Smooth muscle cell of the brain vasculature (primary cell): ENCODE results near the gene C17orf67.
"Not testable (repeated sequence)": the region's sequence is repeated elsewhere in the genome, so short reads cannot be mapped to it uniquely, and the experiment has no call there.

Experiments
- DNase-seq: peaks from one replicate; pipeline ENCODE4 v3.0.0-alpha.2; 2012; ENCODE audit warnings: low read depth, low spot score

C17orf67 gene

DNA sequence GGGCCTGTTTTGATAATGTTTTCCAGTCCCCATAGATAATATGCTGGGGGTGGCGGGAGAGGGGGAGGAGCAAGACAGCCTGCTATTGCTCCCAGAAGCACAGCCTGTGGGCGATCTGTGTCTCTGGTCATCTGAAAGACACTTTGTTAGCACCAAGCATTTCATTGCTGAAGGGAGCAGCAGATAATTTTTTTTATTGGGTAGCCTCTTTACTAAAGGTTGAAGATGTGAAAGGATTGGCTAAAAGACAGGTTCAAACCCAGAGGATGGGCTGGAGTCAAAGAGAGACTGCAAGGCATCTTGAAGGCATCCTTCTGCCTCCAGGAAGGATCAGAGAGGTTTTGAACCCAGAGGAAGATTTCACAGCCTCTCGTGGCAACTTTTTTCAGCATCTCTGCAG lies 60.6 kb downstream of the C17orf67 start:
- no peak for DNase-seq

- no peak for DNase-seq
Measured at GRCh38 chr17:56772442-56772841, 61.3 kb downstream of the C17orf67 start.

GRCh38 chr17:56771975-56772374 lies 61.7 kb downstream of the C17orf67 start:
- DNase-seq, result no peak

DNA sequence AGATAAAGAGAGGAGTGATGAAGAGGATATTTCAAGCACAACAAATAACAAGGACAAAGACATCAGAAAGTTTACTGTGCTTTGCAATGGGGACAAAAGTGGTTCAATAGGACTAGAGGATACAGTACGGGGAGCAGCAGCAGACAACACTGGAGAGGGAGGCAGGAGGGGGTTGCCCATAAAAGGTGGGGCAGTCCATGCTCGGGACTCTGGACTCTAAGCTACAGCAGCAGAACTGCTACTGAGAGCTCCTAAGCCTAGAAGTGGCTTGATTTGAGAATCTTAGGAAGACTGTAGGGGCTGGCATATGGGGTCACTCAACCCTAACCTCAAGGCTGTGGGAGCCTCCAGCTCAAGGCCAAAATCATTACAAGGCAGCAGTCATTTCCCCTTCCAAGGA lies 62.2 kb downstream of the C17orf67 start:
- no peak for DNase-seq

DNA sequence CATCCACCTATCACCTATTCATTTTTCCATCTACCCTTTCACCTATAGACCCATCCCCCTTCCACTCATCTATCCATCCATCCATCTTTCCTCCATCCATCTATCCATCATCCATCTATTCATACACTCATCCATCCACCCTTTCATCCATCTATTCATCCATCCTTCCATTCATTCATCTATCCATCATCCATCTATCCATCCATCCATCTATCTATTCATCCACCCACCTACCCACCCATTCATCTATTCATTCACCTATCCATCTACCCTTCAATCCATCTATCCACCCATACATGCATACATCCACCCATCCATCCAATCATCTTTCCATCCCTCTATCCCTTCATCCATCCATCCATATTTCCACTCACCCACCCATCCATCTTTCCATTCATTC lies 63.3 kb downstream of the C17orf67 start:
- DNase-seq, result no peak

- DNase-seq, result no peak
Measured at GRCh38 chr17:56765449-56765848, 68.3 kb downstream of the C17orf67 start.

DNA sequence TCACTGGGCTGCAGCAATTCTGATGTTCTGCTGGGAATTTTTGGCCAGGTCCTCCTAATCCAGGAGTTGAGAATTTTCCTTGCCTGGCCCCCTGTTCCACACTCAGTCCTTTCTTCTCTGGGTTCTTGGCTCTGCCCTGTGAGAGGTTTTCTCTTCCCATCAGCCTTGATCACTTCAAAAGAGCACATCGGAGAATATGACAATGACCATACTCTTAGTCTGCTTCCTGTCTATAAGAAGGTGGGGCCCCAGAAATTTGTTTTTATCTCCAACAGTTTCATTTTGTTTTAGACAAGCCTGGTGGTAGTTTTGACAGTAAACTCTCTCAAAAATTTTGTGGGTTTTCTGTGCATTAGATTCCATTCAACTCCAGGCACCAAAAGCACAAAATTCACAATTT lies 70.7 kb downstream of the C17orf67 start:
- DNase-seq, result no peak

GRCh38 chr17:56762144-56762543 lies 71.6 kb downstream of the C17orf67 start:
- no peak for DNase-seq

DNA sequence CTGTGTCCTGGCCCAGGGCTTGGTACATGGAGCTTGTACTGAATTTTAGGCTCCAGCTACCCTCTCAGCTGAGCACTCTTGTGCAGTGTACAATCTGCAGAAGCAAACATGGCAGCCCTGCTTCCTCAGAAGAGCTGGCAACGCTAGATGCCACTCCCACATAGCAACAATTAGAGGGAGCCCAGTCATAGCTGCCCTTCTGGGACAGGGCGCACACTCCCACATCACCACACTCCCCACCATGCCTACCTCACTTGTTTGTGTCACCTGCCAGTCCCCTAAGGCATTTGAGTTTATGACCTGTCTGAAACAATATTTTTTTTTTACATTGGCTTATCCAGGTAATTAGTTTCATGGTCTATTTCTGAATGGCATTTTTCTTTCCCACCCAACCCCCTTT lies 72.3 kb downstream of the C17orf67 start:
- DNase-seq, result no peak

DNA sequence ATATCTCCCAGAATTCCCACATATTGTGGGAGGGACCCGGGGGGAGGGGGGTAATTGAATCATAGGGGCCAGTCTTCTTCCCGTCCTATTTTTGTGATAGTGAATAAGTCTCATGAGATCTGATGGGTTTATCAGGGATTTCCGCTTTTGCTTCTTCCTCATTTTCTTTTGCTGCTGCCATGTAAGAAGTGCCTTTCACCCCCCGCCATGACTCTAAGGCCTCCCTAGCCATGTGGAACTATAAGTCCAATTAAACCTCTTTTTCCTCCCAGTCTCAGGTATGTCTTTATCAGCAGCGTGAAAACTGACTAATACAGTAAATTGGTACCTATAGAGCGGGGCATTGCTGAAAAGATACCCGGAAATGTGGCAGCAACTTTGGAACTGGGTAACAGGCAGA lies 76.1 kb downstream of the C17orf67 start:
- not testable (repeated sequence) for DNase-seq

DNA sequence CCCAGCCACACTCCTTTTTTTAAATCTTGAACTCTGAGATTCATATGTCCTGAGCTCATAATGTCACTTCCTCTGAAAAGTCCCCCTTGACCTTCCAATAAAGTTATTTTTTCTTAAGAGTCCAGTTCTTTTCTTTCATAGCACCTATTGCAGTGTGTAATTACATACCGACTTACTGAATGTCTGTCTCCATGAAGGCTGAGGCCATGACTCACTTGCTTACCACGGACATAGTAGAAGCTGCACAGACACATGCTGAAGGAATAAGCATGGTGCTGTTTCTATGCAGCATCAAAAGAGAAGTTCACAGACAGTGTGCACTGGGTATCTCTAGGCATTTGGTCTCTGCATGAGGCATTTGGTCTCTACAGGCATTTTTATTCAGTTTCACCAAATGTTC lies 77.2 kb downstream of the C17orf67 start:
- peak; percentile 43 for DNase-seq

- DNase-seq, result no peak
Measured at GRCh38 chr17:56755310-56755709, 78.4 kb downstream of the C17orf67 start.

GRCh38 chr17:56754523-56755208 lies 79.1 kb downstream of the C17orf67 start:
- peak; percentile 37 for DNase-seq

- DNase-seq, result no peak
Measured at GRCh38 chr17:56752263-56752836, 81.4 kb downstream of the C17orf67 start.

- DNase-seq, result no peak
Measured at GRCh38 chr17:56751145-56751738, 82.5 kb downstream of the C17orf67 start.

DNA sequence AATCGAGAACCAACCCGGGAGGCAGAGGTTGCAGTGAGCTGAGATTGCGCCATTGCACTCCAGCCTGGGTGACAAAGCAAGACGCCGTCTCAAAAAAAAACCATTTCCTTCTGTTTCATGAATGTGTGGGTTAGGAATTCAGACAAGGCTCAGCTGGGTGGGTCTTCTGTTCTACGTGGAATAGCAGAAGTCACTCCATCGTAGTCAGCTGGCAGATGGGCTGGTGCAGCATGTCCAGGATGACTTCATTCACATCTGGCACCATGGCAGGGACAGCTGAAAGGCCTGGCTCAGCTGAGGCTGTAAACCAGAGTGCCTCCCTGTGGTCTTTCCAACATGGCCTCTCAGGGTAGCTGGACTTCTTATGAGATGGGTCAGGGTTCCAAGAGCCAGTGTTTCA lies 89.0 kb downstream of the C17orf67 start:
- DNase-seq, result no peak

GRCh38 chr17:56742601-56743000 lies 91.1 kb downstream of the C17orf67 start:
- DNase-seq, result no peak
